ENCODE measurements around the gene P2RY8. TPM values are rescaled to one million over a fixed set of nuclear protein-coding genes. Genes with fewer than 3 reads are reported as not detected.
"Not testable (repeated sequence)": the region's sequence is repeated elsewhere in the genome, so short reads cannot be mapped to it uniquely, and the experiment has no call there.

The P2RY8 gene
- total RNA-seq, 2 donors from 2014 or later, result 4.0 to 4.2 TPM

DNA sequence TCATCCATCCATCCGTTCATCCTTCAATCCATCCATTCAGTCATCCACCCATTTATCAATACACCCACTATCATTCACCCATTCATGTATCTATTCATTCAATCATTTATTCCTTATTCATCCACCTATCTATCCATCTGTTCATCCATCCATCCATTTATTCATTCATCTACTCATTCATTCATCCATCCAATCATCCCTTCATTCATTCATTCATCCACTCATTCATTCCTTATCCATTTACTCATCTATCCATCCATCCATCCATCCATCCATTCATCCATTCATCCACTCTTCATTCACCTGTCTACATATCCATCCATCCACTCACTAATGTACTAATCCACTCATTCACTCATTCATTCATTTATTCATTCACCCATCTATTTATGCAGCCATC lies 9.5 kb downstream of the P2RY8 start:
- Histone ChIP-seq H3K27me3 (replicated peaks; ENCODE audit: insufficient read depth) (no peaks in the 10 kb centered on the region), H3K4me1 (ENCODE audit: control insufficient read depth in 1 of 2, low read depth in 2 of 2) (no peaks in the 10 kb centered on the region), H3K36me3 (no peaks in the 10 kb centered on the region), H3K27ac (no peak overlapping the region), H3K4me3 (no peak overlapping the region), H3K9me3 (no peaks in the 10 kb centered on the region)
- DNase-seq (ENCODE audit: low spot score) (no peak), ATAC-seq (ENCODE audit: insufficient number of reproducible peaks, low FRiP score, low read depth) (no peak)
- TF ChIP-seq, protein P1, sequence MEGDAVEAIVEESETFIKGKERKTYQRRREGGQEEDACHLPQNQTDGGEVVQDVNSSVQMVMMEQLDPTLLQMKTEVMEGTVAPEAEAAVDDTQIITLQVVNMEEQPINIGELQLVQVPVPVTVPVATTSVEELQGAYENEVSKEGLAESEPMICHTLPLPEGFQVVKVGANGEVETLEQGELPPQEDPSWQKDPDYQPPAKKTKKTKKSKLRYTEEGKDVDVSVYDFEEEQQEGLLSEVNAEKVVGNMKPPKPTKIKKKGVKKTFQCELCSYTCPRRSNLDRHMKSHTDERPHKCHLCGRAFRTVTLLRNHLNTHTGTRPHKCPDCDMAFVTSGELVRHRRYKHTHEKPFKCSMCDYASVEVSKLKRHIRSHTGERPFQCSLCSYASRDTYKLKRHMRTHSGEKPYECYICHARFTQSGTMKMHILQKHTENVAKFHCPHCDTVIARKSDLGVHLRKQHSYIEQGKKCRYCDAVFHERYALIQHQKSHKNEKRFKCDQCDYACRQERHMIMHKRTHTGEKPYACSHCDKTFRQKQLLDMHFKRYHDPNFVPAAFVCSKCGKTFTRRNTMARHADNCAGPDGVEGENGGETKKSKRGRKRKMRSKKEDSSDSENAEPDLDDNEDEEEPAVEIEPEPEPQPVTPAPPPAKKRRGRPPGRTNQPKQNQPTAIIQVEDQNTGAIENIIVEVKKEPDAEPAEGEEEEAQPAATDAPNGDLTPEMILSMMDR (IDR thresholded peaks at IDR 0.05), result no peak

- no peak overlapping the region for H3K27ac ChIP-seq
- ATAC-seq (ENCODE audit: insufficient number of reproducible peaks, low FRiP score, low read depth) (no peak), DNase-seq (ENCODE audit: low spot score) (no peak)
- no peaks in the 10 kb centered on the region for H3K4me1 ChIP-seq (ENCODE audit: control insufficient read depth in 1 of 2, low read depth in 2 of 2)
- no peaks in the 10 kb centered on the region for H3K9me3 ChIP-seq
- TF ChIP-seq, protein P1 (IDR thresholded peaks at IDR 0.05), result no peak
- H3K36me3 ChIP-seq, result no peaks in the 10 kb centered on the region
- no peak overlapping the region for H3K4me3 ChIP-seq
- H3K27me3 ChIP-seq (replicated peaks; ENCODE audit: insufficient read depth), result no peaks in the 10 kb centered on the region
Measured at GRCh38 chrX:1526565-1526964, 10.4 kb downstream of the P2RY8 start.

GRCh38 chrX:1525583-1526355 lies 11.2 kb downstream of the P2RY8 start:
- H3K27me3 ChIP-seq (replicated peaks; ENCODE audit: insufficient read depth), result no peaks in the 10 kb centered on the region

GRCh38 chrX:1524874-1525582 lies 12.0 kb downstream of the P2RY8 start:
- TF ChIP-seq, protein P1 (IDR thresholded peaks at IDR 0.05), result no peak
- Histone ChIP-seq H3K9me3 (no peaks in the 10 kb centered on the region), H3K36me3 (no peaks in the 10 kb centered on the region), H3K27ac (no peak overlapping the region), H3K4me3 (no peak overlapping the region), H3K4me1 (ENCODE audit: control insufficient read depth in 1 of 2, low read depth in 2 of 2) (no peaks in the 10 kb centered on the region), H3K27me3 (replicated peaks; ENCODE audit: insufficient read depth) (no peaks in the 10 kb centered on the region)
- no peak for ATAC-seq (ENCODE audit: insufficient number of reproducible peaks, low FRiP score, low read depth)
- DNase-seq (ENCODE audit: low spot score), result no peak

More at GRCh38 chrX:1525583-1526355, 11.2 kb downstream of the P2RY8 start:
- ATAC-seq (ENCODE audit: insufficient number of reproducible peaks, low FRiP score, low read depth), result no peak
- H3K9me3 ChIP-seq, result no peaks in the 10 kb centered on the region
- H3K36me3 ChIP-seq, result no peaks in the 10 kb centered on the region
- TF ChIP-seq, protein P1 (IDR thresholded peaks at IDR 0.05), result no peak
- H3K27ac ChIP-seq, result no peak overlapping the region
- no peaks in the 10 kb centered on the region for H3K4me1 ChIP-seq (ENCODE audit: control insufficient read depth in 1 of 2, low read depth in 2 of 2)
- no peak overlapping the region for H3K4me3 ChIP-seq
- no peak for DNase-seq (ENCODE audit: low spot score)

DNA sequence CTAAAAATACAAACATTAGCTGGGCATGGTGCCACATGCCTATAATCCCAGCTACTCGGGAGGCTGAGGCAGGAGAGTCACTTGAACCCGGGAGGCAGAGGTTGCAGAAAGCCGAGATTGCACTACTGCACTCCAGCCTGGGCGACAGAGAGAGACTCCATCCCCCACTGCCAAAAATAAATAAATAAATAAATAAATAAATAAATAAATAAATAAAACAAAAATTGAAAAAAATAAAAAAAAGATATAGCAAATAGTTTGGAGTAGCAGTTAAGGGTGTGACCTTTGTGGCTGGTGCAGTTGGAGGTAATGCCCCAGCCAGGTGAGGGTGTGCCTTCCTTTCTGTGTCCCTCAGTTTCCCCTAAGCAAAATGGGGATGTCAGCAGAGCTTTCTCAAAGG lies 14.1 kb downstream of the P2RY8 start:
- H3K9me3 ChIP-seq; H3K36me3 ChIP-seq; DNase-seq (ENCODE audit: low spot score): not testable (repeated sequence)

More for the DNA sequence above, 14.1 kb downstream of the P2RY8 start:
- not testable (repeated sequence) for H3K27ac ChIP-seq; H3K4me1 ChIP-seq (ENCODE audit: control insufficient read depth in 1 of 2, low read depth in 2 of 2); H3K27me3 ChIP-seq (replicated peaks; ENCODE audit: insufficient read depth); H3K4me3 ChIP-seq; ATAC-seq (ENCODE audit: insufficient number of reproducible peaks, low FRiP score, low read depth)

Measured in thoracic aorta (tissue), 2 donors.